CD1c-positive myeloid dendritic cell (primary cell): ENCODE data around the gene EMC7.
"Not testable (repeated sequence)": the region's sequence is repeated elsewhere in the genome, so short reads cannot be mapped to it uniquely, and the experiment has no call there.

Experiments used
- DNase-seq: peaks from one replicate; pipeline ENCODE4 v3.0.0-alpha.2; 2016; ENCODE audit errors: extremely low spot score

The EMC7 gene

GRCh38 chr15:34085746-34086145 is 15.9 kb downstream of the EMC7 start:
- no peak for DNase-seq

GRCh38 chr15:34084086-34084485 is 17.6 kb downstream of the EMC7 start:
- no peak for DNase-seq

GRCh38 chr15:34079904-34080303 is 21.8 kb downstream of the EMC7 start:
- no peak for DNase-seq

- DNase-seq: no peak
Measured at GRCh38 chr15:34078900-34079299, 22.8 kb downstream of the EMC7 start.

GRCh38 chr15:34076785-34077184 is 24.9 kb downstream of the EMC7 start:
- DNase-seq: no peak

GRCh38 chr15:34070003-34070402 is 31.7 kb downstream of the EMC7 start:
- DNase-seq: no peak

- no peak for DNase-seq
Measured at GRCh38 chr15:34065941-34066340, 35.7 kb downstream of the EMC7 start.

- DNase-seq: no peak
Measured at GRCh38 chr15:34065261-34065660, 36.4 kb downstream of the EMC7 start.

GRCh38 chr15:34064438-34064837 is 37.2 kb downstream of the EMC7 start:
- no peak for DNase-seq

GRCh38 chr15:34059946-34060345 is 41.7 kb downstream of the EMC7 start:
- no peak for DNase-seq

GRCh38 chr15:34059476-34059875 is 42.2 kb downstream of the EMC7 start:
- no peak for DNase-seq

GRCh38 chr15:34056911-34057310 is 44.8 kb downstream of the EMC7 start:
- no peak for DNase-seq

- DNase-seq: no peak
Measured at GRCh38 chr15:34055868-34056595, 45.6 kb downstream of the EMC7 start.

GRCh38 chr15:34054081-34054707 is 47.5 kb downstream of the EMC7 start:
- DNase-seq: no peak

GRCh38 chr15:34050385-34050784 is 51.3 kb downstream of the EMC7 start:
- DNase-seq: not testable (repeated sequence)

- no peak for DNase-seq
Measured at GRCh38 chr15:34049112-34049511, 52.5 kb downstream of the EMC7 start.

- DNase-seq: no peak
Measured at GRCh38 chr15:34047893-34048775, 53.5 kb downstream of the EMC7 start.

GRCh38 chr15:34046471-34047145 is 55.1 kb downstream of the EMC7 start:
- DNase-seq: no peak

GRCh38 chr15:34043813-34044212 is 57.8 kb downstream of the EMC7 start:
- no peak for DNase-seq

GRCh38 chr15:34043391-34043790 is 58.3 kb downstream of the EMC7 start:
- DNase-seq: no peak

- DNase-seq: peak; percentile 48
Measured at GRCh38 chr15:34039790-34040113, 61.9 kb downstream of the EMC7 start.
